GM19372 (cell line): ENCODE data around the gene FAM107A.

Source experiments
- ATAC-seq: cut with Tn5 transposase; IDR thresholded peaks from one replicate; pipeline ENCODE4 v1.9.1; 2021; ENCODE audit warnings: mild to moderate bottlenecking, low read depth, moderate library complexity; ENCODE audit not compliant: unreplicated experiment

The FAM107A gene

DNA sequence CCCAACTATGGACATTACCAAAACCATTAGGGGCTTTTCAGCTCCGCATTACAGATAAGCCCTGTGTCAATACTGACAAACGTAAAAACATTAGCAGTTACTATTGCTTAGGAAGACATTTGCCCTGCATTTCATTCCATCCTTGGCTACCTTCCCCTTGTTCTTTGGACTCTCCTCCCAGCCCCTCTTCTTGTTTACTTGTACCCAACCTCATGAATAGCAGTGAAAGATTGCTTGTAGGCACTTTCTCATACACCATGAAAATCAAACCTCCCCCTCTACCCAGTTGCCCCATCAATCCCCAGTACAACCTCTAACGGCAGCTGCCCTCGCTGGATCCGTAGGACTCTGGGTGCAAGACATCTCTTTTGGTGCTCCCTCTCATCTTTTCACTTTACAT lies 16.9 kb upstream of the FAM107A start:
- ATAC-seq, result no peak

GRCh38 chr3:58591517-58592510 lies 14.6 kb upstream of the FAM107A start:
- no peak for ATAC-seq

DNA sequence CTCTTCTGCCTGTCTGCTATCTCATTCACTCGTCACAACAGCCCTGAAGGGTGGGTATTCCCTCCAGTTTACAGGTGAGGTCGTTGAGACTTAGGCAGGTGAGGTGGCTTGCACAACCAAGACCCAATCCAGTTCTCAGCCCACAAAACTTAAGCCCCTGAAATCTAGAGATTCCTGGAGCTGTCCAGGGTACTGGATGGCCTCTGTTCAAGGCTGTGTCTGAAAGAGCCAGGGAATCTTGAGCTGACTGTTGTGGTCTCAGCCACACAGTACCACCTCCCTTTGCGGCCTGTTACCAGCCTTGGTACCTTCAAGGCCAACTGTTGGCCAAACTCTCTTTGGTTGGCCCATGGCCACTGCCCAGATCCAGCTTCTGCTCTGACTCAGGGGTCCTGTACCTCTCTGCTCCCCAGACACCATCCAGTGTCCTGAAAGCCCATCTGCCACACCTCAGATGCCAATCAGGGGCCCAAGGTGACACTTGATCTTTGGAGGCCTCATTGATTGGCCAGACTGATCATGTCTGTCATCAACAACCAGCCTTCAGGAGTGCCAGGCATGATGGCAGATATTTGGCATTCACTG lies 10.9 kb upstream of the FAM107A start:
- ATAC-seq, result no peak

DNA sequence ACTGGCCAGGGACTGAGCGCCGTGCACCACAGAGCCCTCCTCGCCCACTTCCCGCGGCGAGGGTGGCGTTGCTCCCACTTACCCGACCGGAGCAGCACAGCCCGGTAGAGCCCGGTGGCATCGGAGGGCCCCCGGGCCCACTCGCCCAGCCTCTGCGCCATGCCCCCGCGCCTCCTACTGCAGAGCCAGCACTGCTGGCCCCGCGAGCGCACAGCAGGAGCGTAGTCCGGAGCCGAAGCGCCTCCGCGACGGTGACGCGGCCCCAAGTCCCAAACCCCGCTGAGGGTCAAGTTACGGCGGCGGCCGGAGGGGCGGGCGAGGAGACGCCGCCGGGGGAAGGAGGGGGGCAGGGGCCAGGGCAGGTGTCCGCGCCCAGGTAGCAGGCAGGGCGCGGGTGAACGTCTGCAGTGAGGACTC lies 9.6 kb upstream of the FAM107A start:
- no peak for ATAC-seq

DNA sequence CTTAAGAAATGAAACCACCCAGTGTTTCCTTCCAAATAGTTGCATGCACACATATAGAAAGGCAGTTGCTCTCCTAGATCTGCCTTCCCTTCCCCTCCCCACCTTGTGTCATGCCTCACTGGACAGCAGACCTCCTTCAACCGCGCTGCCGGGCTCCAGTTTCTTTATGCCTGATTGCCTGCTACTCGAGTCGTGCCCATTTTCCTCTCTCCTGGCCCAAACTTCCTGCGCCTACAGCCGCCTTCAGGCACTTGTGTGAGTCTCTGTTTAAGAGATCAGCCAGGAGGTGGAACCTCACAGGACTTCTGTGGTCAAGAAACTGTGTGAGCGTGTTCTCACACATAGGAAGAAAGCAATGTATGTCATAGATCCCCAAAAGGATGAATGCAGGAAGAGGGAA lies 8.8 kb upstream of the FAM107A start:
- ATAC-seq, result no peak

- peak; percentile 88 for ATAC-seq
These were observed 8.0 kb upstream of the FAM107A start for GRCh38 chr3:58585005-58585786.

DNA sequence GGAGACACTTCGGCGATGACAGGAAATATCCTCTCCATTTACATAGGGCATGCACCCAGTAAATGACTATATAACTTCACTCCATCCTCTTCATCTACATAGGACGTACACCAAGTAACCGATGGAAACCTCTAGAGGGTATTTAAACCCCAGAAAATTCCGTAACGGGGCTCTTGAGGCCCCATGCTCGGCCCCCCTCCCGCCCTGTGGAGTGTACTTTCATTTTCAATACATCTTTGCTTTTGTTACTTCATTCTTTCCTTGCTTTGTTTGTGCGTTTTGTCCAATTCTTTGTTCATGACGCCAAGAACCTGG lies 7.5 kb upstream of the FAM107A start:
- ATAC-seq, result no peak

DNA sequence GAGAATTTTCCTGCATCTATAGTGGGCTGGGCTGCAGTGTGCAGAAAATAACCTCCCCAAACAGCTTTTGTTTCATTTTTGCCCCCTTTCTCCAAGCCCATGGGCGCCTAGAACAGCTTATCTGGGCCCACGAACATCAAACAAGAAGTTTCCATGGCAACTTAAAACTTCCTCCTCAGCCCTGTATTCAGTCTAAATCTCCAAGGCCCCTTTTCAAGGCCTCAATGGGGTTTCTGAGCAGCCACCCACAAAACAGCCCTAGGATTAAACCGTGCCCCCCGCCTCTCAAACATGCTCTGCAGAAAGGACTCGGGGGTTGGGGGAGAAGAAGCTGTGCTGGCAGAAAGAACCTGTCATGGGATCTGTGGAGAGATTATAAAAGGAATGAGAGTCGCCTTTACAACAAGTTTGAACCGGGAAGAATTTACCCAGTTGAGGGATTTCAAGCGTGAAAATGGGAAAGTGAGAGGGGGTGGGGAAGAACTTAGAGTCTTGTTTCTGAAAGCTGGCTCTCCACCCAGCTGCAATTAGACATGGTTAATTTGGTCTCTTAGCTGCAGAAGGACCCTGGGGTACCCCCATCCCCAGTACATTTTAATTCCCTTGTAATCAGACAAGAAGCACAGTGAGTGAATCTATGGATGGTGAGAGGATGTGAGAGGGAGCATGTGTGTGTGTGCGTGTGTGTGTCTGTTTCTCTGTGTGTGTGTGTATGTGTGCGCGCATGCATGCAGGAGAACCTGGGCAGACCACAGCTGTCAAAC lies 4.3 kb upstream of the FAM107A start:
- no peak for ATAC-seq

- ATAC-seq, result no peak
These were observed 3.7 kb upstream of the FAM107A start for GRCh38 chr3:58580826-58581327.

GRCh38 chr3:58578873-58579272 lies 1.7 kb upstream of the FAM107A start:
- ATAC-seq, result no peak

GRCh38 chr3:58576716-58577115 lies 475 bp downstream of the FAM107A start:
- no peak for ATAC-seq

GRCh38 chr3:58575971-58576652 lies 1.1 kb downstream of the FAM107A start:
- no peak for ATAC-seq

DNA sequence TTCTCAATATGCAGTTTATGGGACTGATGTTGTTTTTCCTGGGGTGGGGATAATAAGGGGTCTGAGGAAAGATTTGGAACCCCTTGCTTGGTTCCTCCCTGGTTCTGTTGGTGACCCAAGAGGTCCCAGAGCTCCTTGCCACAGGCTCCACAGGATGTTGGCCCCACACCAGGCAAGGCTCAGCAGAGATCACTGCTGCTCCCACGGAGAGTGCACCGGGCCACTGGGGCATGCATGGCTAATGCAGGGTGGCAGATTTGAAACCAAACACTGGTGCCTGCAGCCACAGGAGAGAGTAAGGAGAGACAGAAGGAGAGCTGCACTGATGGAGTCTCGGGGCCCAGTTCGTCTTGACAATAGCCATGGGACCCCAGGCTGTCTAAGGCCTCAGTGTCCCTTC lies 2.5 kb downstream of the FAM107A start:
- ATAC-seq, result no peak

DNA sequence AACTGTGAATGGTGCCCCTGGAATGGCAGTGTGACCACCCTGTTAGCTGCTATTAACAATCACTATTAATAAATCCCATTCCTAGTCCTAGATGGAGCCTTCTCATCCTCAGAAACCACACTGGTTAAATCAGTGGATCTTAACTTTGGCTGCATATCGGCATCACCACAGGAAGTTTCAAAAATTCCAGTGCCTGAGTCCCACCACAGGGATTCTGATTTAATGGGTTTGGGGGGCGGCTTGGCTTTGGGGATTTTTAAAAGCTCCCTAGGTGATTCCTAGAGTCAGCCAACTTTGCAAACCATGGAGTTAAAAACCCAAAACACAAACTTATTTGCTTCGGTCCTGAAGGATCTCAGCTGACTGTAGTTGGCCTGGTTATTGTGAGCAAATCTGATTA lies 3.1 kb downstream of the FAM107A start:
- ATAC-seq, result no peak

DNA sequence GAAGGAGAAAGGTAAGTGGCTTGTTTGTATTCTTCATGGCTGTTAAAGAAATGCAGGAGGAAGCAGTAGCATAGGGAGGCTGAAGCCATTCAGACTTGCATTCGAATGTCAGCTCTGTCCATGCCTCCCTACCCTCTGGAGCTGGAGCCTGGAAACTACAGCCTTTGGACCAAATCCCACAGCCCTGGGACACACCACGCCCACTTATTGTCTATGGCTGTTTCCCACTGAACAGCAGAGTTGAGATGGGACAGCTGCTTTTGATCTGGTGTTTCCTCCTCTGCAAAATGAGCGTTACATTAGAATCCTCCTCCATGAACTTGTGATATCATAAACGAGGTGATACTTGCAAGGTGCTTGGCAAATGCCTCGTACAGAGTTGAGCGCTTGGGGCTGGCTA lies 3.6 kb downstream of the FAM107A start:
- no peak for ATAC-seq

- no peak for ATAC-seq
These were observed 4.5 kb downstream of the FAM107A start for GRCh38 chr3:58572634-58573230.

DNA sequence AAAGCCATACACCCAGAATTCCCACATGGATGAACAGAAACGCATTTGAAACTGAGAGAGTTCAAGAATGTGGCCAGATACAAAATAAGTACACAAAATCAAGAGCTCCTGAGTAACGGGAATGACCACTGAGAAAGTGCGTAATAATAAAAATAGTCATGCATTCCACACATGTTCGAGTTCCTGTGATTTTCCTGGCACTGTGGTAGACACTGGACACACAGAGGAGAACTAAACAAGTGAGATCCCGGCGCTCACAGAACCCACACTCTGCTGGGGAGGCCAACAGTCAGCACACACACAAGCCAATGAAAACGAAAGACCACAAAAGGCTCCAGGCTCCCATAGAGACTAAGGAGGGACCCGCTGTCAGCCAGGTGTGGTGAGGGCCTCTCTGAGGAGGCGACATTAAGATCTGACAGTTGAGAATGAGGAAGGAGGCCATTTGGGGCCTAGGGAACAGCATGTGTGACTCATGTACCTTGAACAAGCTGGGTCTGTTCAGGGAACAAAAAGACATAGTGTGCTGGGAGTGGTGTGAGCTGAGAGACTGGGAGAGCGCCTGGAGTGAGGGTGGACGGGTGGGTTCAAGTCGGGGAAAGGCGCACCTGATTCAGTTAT lies 5.1 kb downstream of the FAM107A start:
- no peak for ATAC-seq

DNA sequence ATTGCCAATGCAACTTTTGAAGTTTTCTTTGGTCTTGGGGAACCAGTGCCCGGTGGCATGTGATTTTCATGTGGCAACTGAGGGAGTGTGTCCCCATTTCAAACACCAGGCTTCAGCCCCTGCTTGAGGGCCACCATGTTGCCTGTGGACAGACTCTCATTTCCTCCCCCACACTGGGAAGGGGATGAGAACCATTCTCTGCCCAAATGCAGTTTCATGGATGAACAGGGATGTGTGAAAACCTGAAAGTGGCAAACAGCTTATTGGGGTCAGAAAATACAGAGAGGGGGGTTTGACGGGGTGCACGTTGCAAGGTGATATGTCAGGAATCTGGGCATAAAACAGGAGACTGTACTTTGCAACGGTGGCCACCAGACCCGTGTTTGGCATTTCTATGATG lies 6.3 kb downstream of the FAM107A start:
- ATAC-seq, result no peak
